Frontal cortex (tissue), 4 donors: Measurements from ENCODE around the gene GABARAP. TPM values are rescaled to one million over a fixed set of nuclear protein-coding genes. Genes with fewer than 3 reads are reported as not detected.

Experiments
- DNase-seq, 2 donors: peaks; one replicate each; pipeline ENCODE4 v3.0.0; 2012; ENCODE audit warnings: low spot score in 2 of 2
- FAIRE-seq: peaks from 2 replicates; lab custom pipeline; 2012; peaks lifted over from hg19 to GRCh38; lab: Jason Lieb, UNC
- total RNA-seq: library from RNA; depleted of rRNA; stranded (reverse); fragments of >200 nt; gene quantifications from one replicate; pipeline ENCODE4 v1.2.3, GENCODE V29; 2014
- donor health status: control.
- donor health status: control.
- donor health status: control.

GABARAP gene
- total RNA-seq, 1 donor from 2014 or later = 108 TPM

GRCh38 chr17:7242717-7243452 is 636 bp upstream of the GABARAP start:
- peak; percentile 91 to 93 for DNase-seq
- FAIRE-seq = no peak

DNA sequence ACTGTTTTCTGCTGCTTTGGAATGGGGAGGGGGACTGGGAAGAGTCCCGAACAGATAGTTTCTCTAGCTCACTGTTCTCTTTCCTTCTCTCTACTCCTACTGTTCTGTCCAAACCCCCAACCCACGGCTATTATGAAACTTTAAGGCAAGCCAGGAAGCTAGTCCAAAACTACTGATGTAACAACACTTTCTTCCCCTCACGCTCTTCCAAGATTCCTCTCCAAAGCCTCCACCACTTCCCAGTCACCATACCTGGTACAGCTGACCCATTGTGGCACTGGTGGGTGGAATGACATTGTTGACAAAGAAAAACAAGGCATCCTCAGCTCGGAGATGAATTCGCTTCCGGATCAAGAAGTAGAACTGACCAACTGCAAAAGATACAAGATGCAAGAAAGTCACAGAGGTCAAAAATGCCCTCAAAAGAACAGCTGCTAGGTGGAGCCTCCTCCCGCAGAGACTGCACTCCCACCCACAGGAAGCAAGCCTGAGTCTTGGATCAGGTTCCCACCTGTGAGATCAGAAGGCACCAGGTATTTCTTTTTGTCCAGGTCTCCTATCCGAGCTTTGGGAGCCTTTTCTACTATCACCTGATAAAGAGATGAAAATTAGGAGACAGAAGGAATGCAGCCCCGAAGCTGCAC is 1.0 kb downstream of the GABARAP start:
- DNase-seq = no peak
- no peak for FAIRE-seq

GRCh38 chr17:7240375-7240774 is 1.9 kb downstream of the GABARAP start:
- FAIRE-seq (no peak), DNase-seq (no peak)

GRCh38 chr17:7239091-7240027 is 2.9 kb downstream of the GABARAP start, which contains the start of gene PHF23:
Gene PHF23, minus strand, starts transcription at chr17:7239457. Its CDS starts 178 bp downstream, at chr17:7239279.
- DNase-seq (peak; percentile 98), FAIRE-seq (peak; percentile 73)

DNA sequence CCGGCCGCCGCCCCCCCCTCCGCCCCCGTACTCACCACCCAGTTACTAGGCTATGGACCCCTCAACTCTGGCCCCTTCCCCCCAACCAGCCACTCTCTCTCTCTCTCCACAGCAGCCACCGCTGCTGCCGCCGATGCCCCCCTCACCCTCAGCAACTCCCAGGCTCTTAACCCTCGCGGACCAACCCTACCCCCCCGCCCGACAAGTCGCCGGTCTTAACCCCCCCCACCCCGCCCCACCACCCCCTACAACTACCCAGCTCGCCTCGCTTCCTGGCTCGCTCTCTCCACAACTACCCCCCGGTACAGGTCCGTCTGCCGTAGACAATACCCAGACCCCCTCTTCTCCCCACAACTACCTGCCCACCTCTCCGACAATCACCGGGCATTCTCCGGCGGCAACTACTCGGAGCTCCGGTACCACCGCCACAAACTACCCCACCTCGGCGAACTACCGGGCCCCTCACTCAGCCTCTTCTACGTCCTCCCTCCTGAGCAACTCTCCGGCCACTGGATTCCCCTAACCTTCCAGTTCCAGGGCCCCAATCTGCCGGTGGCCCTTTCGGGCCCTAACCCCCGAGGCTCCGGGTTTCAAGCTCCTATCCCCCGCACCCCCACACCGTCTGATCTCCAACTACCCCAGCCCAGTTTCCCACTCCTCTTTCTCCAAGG is 3.7 kb downstream of the GABARAP start:
- DNase-seq (no peak), FAIRE-seq (no peak)

GRCh38 chr17:7237761-7238419 is 4.4 kb downstream of the GABARAP start:
- FAIRE-seq (no peak), DNase-seq (peak; percentile 76)

DNA sequence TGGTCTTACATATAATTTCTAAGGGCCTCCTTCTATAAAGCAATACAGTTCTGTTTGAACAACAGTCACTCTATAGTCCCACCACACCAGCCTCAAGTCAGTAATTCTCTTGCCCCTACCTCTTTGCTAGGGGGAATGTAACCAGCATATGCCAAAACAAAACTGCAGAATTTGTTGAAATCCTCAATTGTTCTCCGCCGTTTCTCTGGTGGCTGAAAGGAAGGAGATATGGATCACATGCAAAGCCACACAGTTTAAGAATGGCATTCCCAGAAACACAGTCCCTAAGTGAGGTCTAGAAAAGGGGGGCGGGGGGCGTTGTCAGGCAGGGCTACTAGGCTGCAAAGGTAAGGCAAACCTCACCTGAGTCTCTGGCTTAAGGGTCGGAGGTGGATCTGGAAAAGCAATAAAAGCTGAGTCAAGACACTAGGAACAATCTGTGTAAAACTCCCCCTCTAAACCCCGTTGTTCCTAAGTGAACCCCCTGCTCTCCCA is 4.9 kb downstream of the GABARAP start:
- no peak for DNase-seq
- FAIRE-seq = no peak

GRCh38 chr17:7236808-7237207 is 5.4 kb downstream of the GABARAP start:
- no peak for DNase-seq
- no peak for FAIRE-seq

DNA sequence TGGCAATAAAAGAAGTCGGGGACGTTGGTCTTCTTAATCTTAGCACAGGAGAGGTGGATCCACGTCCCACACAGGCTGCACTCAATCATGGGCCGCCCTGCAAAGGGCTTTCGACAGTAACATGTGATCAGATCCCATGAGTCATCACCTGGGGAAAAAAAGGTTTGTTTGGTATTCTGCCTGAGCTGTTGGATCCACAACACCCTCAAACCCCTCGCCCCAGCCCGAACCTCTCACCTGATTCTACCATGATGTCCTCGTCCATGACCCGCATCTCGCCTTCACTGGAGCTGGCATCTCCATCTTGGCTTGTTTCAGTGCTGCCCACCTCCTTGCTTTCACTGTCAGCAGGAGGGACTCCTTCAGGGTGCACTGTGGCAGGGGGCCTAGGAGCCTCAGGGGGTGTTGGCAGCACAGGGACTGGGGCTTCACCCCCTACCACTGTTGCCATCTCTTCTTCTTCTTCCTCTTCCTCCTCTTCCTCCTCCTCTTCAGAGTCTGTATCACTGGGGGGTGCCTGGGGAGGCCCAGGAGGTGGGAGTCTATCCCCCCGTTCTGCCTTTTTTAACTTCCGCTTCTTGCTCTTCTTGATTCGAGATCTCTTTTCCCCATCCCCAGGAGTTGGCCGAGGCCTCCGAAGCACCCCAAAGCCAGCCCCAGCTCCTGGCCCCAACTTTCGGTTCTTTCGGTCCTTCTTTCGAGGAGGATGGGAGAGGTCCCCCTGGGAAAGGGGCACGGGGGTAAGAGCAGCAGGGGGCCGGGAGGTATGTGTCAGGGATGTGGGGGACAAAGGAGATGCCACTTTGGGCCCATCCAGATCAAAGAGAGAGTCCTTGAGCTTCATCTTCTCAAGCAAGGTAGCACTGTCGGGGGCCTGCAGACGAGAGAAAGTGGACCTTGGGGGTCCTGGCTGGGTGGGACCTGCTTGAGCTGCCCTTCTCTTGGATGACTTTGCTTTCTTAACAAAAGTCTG is 6.3 kb downstream of the GABARAP start:
- FAIRE-seq (no peak), DNase-seq (no peak)

- no peak for FAIRE-seq
- DNase-seq = peak; percentile 97 to 98
Observed at GRCh38 chr17:7234083-7234951, 7.9 kb downstream of the GABARAP start, which contains the start of gene DVL2. Gene DVL2, minus strand, starts transcription at chr17:7234517. Its CDS starts 255 bp downstream, at chr17:7234262.

GRCh38 chr17:7233701-7234082 is 8.6 kb downstream of the GABARAP start:
- DNase-seq = no peak
- no peak for FAIRE-seq

GRCh38 chr17:7232114-7232513 is 10.1 kb downstream of the GABARAP start:
- no peak for FAIRE-seq

GRCh38 chr17:7229504-7229903 is 12.7 kb downstream of the GABARAP start:
- no peak for FAIRE-seq
- DNase-seq = no peak

More at GRCh38 chr17:7232114-7232513, 10.1 kb downstream of the GABARAP start:
- no peak for DNase-seq

DNA sequence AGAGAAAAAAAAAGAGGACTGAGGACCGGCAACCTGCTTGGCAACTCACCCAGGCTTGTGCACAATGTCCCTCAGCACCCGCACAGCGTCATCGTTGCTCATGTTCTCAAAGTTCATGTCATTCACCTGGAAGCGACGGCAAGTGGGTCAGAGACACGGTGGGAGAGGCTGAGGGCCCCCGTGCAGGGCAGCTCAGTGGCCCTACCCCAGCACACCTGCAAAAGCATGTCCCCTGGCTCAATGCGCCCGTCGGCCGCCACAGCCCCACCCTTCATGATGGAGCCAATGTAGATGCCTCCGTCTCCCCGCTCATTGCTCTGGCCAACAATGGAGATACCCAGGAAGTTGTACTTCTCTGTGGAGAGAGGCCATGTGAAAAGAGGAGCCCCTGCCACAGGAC is 13.3 kb downstream of the GABARAP start:
- no peak for FAIRE-seq

GRCh38 chr17:7226721-7227710 is 15.2 kb downstream of the GABARAP start:
- no peak for FAIRE-seq
- DNase-seq = no peak

More for the DNA sequence above, 13.3 kb downstream of the GABARAP start:
- no peak for DNase-seq
